Measurements from ENCODE around the gene EXOC7. TPM values are rescaled to one million over a fixed set of nuclear protein-coding genes. Genes with fewer than 3 reads are reported as not detected.
A peak's percentile ranks its signal among the peaks of the same experiment; 100 is the strongest.

Gene EXOC7
- total RNA-seq, 3 donors from 2014 or later (not counting 1 experiment from before 2014, with no cell fraction given) = 130 to 149 (median 142) TPM

DNA sequence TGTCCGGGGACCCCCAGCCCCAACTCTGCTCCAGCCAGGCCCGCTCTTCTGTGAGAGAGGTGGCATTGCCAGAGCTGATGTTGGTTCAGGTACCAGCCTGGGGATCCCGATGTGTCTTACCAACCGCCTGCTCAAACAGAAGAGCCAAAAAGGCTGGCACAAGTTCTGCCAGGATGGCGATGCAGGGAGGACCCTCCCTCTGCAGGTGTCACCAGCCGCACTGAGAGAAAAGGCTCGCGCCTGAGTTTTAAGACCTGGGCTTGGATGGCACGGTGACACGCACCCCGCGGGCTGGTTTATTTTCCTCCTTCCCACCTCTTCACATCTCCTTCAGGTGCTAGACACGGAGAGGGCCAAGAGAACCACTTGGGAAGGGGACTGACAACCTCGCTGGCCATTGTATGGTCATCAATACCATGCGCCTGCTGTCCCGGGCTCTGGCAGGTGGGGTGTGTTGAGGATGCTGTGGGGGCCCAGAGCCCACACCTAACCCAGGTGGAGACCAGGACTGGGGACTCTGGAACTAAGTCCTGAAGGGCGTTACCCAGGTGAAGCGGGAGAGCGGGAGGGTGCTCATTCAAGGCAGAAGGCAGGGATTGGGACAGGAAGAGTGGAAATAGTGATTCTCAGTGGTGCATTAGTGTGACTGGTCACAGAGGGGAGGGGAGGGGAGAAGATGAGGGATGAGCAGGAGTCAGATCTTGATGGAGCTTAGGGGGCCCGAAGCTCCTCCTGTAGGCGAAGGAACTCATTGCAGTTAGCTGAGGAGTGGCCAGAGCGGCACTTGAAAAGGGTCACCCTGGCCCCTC is 21.2 kb upstream of the EXOC7 start:
- TF ChIP-seq, protein P1, sequence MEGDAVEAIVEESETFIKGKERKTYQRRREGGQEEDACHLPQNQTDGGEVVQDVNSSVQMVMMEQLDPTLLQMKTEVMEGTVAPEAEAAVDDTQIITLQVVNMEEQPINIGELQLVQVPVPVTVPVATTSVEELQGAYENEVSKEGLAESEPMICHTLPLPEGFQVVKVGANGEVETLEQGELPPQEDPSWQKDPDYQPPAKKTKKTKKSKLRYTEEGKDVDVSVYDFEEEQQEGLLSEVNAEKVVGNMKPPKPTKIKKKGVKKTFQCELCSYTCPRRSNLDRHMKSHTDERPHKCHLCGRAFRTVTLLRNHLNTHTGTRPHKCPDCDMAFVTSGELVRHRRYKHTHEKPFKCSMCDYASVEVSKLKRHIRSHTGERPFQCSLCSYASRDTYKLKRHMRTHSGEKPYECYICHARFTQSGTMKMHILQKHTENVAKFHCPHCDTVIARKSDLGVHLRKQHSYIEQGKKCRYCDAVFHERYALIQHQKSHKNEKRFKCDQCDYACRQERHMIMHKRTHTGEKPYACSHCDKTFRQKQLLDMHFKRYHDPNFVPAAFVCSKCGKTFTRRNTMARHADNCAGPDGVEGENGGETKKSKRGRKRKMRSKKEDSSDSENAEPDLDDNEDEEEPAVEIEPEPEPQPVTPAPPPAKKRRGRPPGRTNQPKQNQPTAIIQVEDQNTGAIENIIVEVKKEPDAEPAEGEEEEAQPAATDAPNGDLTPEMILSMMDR (IDR thresholded peaks at IDR 0.05) = no peak
- Mint-ChIP-seq H3K9me3 (no peaks in the 10 kb centered on the region), H3K36me3 (no peaks in the 10 kb centered on the region), H3K4me1 (peaks cover 0 to 19% of the 10 kb centered on the region in 2 donors), H3K27ac (no peak overlapping the region), H3K27me3 (ENCODE audit: low read depth in 2 of 2) (no peaks in the 10 kb centered on the region), H3K4me3 (no peak overlapping the region)
- ATAC-seq (no peak), DNase-seq (no peak)
- Histone ChIP-seq H3K27ac (ENCODE audit: low read length) (no peak overlapping the region), H3K4me3 (ENCODE audit: low read length) (no peak overlapping the region), H3K9me3 (ENCODE audit: control insufficient read depth, insufficient read depth, low read length) (no peaks in the 10 kb centered on the region), H3K36me3 (ENCODE audit: control insufficient read depth, insufficient read depth, low read length) (no peaks in the 10 kb centered on the region), H3K27me3 (ENCODE audit: control insufficient read depth, insufficient read depth, low read length) (no peaks in the 10 kb centered on the region), H3K4me1 (ENCODE audit: control insufficient read depth, insufficient read depth, low read length) (peaks cover 14% of the 10 kb centered on the region)
- intact Hi-C loops (cut with micrococcal nuclease) = no loop called here
- whole genome bisulfite sequencing (ENCODE audit: insufficient coverage) = 94% methylated on average over 21 of the region's 22 CpGs

- intact Hi-C loops (cut with micrococcal nuclease) = no loop called here
- no peaks in the 10 kb centered on the region for H3K27me3 Mint-ChIP-seq (ENCODE audit: low read depth in 2 of 2)
- 72% methylated on average over 9 of the region's 9 CpGs for WGBS (ENCODE audit: insufficient coverage)
- H3K27ac Mint-ChIP-seq = no peak overlapping the region
- H3K27me3 ChIP-seq (ENCODE audit: control insufficient read depth, insufficient read depth, low read length) = no peaks in the 10 kb centered on the region
- no peak for ATAC-seq
- no peaks in the 10 kb centered on the region for H3K9me3 Mint-ChIP-seq
- no peaks in the 10 kb centered on the region for H3K36me3 Mint-ChIP-seq
- peak in 1 of 2 donors; percentile 35 for DNase-seq
- H3K4me3 Mint-ChIP-seq = peak overlapping the region; percentile 31
- peaks cover 14% of the 10 kb centered on the region for H3K4me1 ChIP-seq (ENCODE audit: control insufficient read depth, insufficient read depth, low read length)
- H3K4me1 Mint-ChIP-seq = peaks cover 0 to 19% of the 10 kb centered on the region in 2 donors
- no peaks in the 10 kb centered on the region for H3K9me3 ChIP-seq (ENCODE audit: control insufficient read depth, insufficient read depth, low read length)
- TF ChIP-seq, protein P1 (IDR thresholded peaks at IDR 0.05) = no peak
- no peak overlapping the region for H3K4me3 ChIP-seq (ENCODE audit: low read length)
- H3K36me3 ChIP-seq (ENCODE audit: control insufficient read depth, insufficient read depth, low read length) = no peaks in the 10 kb centered on the region
- no peak overlapping the region for H3K27ac ChIP-seq (ENCODE audit: low read length)
These were observed 20.4 kb upstream of the EXOC7 start for GRCh38 chr17:76123749-76124581.

- intact Hi-C loops (cut with micrococcal nuclease) = no loop called here
- H3K27me3 Mint-ChIP-seq (ENCODE audit: low read depth in 2 of 2) = no peaks in the 10 kb centered on the region
- peak overlapping the region in 1 of 2 donors; percentile 79 for H3K27ac Mint-ChIP-seq
- peak overlapping the region; percentile 47 for H3K4me3 Mint-ChIP-seq
- H3K27ac ChIP-seq (ENCODE audit: low read length) = no peak overlapping the region
- H3K36me3 ChIP-seq (ENCODE audit: control insufficient read depth, insufficient read depth, low read length) = no peaks in the 10 kb centered on the region
- ATAC-seq (no peak), DNase-seq (no peak)
- H3K36me3 Mint-ChIP-seq = no peaks in the 10 kb centered on the region
- no peaks in the 10 kb centered on the region for H3K9me3 Mint-ChIP-seq
- H3K27me3 ChIP-seq (ENCODE audit: control insufficient read depth, insufficient read depth, low read length) = no peaks in the 10 kb centered on the region
- H3K4me3 ChIP-seq (ENCODE audit: low read length) = no peak overlapping the region
- 72% methylated on average over 5 of the region's 5 CpGs for WGBS (ENCODE audit: insufficient coverage)
- peaks cover 14% of the 10 kb centered on the region for H3K4me1 ChIP-seq (ENCODE audit: control insufficient read depth, insufficient read depth, low read length)
- no peaks in the 10 kb centered on the region for H3K9me3 ChIP-seq (ENCODE audit: control insufficient read depth, insufficient read depth, low read length)
- TF ChIP-seq, protein P1 (IDR thresholded peaks at IDR 0.05) = no peak
- H3K4me1 Mint-ChIP-seq = peaks cover 0 to 19% of the 10 kb centered on the region in 2 donors
These were observed 19.6 kb upstream of the EXOC7 start for GRCh38 chr17:76123191-76123499.

Data from natural killer cell (primary cell).